B cell (primary cell): ENCODE data around the gene SPEN.

Experiments used
- EZH2 ChIP-seq: IDR thresholded peaks from 2 replicates; pipeline ENCODE4 v1.6.1; 2012; ENCODE audit warnings: borderline replicate concordance, low read depth, mild to moderate bottlenecking, moderate library complexity, low read length; ENCODE audit not compliant: insufficient read depth, poor library complexity, severe bottlenecking
- TF ChIP-seq, protein P1 (sequence below): fragments of 200-600 bp; IDR thresholded peaks from one replicate; pipeline ENCODE4 v1.8.0; 2022; ENCODE audit warnings: antibody characterized with exemption, mild to moderate bottlenecking

DNA sequence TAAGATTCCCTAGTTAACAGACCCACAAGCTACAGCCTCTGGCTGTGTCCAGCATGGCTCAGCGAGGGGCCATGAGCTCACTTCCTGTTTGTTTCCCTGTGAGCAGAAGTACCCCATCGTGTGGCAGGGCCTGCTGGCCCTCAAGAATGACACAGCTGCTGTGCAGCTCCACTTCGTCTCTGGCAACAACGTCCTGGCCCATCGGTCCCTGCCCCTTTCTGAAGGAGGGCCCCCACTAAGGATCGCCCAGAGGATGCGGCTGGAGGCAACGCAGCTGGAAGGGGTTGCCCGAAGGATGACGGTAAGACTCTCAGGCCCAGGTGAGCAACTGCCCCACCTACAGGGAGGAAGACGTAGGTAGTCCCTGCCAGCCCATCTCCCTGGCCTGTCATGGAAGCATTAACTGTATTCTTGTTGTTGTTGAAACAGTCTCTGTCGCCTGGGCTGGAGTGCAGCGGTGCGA, 90.2 kb downstream of the SPEN start:
- TF ChIP-seq, protein P1, sequence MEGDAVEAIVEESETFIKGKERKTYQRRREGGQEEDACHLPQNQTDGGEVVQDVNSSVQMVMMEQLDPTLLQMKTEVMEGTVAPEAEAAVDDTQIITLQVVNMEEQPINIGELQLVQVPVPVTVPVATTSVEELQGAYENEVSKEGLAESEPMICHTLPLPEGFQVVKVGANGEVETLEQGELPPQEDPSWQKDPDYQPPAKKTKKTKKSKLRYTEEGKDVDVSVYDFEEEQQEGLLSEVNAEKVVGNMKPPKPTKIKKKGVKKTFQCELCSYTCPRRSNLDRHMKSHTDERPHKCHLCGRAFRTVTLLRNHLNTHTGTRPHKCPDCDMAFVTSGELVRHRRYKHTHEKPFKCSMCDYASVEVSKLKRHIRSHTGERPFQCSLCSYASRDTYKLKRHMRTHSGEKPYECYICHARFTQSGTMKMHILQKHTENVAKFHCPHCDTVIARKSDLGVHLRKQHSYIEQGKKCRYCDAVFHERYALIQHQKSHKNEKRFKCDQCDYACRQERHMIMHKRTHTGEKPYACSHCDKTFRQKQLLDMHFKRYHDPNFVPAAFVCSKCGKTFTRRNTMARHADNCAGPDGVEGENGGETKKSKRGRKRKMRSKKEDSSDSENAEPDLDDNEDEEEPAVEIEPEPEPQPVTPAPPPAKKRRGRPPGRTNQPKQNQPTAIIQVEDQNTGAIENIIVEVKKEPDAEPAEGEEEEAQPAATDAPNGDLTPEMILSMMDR = no peak
- no peak for TF ChIP-seq EZH2
